GM12878 (cell line): ENCODE data around the gene LHFPL2.

Experiments
- CBX5 ChIP-seq: sonication (generic); IDR thresholded peaks from 2 replicates; pipeline ENCODE4 v1.6.1; 2016; ENCODE audit warnings: low read depth, moderate library complexity, mild to moderate bottlenecking, inconsistent platforms
- CREB1 ChIP-seq: IDR thresholded peaks from 2 replicates; pipeline ENCODE4 v1.6.1; 2012; ENCODE audit warnings: low read depth, mild to moderate bottlenecking, inconsistent platforms
- EZH2 ChIP-seq: IDR thresholded peaks from 2 replicates; pipeline ENCODE4 v1.6.1; 2012; ENCODE audit warnings: low read depth, mild to moderate bottlenecking, control low read depth, inconsistent platforms, low read length, borderline replicate concordance; ENCODE audit not compliant: control insufficient read depth
- POLR2A ChIP-seq: IDR thresholded peaks from 2 replicates; pipeline ENCODE4 v1.6.1; 2011; ENCODE audit warnings: low read depth, mild to moderate bottlenecking, low read length
- POLR2AphosphoS5 ChIP-seq: IDR thresholded peaks from 2 replicates; pipeline ENCODE4 v1.6.1; 2011; ENCODE audit warnings: mild to moderate bottlenecking, low read length, inconsistent platforms
- SIN3A ChIP-seq: IDR thresholded peaks from 2 replicates; pipeline ENCODE4 v1.6.1; 2012; ENCODE audit warnings: low read depth, low read length, improper control_type of control experiment
- ZNF384 ChIP-seq: IDR thresholded peaks from 2 replicates; pipeline ENCODE4 v1.6.1; 2012; ENCODE audit warnings: low read depth, mild to moderate bottlenecking, low read length, improper control_type of control experiment, borderline replicate concordance
- TF ChIP-seq, protein P1 (sequence below), 3 experiments: IDR thresholded peaks in 2 of 3; conservative IDR thresholded peaks in 1 of 3; 2 replicates each; pipeline ENCODE4 v1.5.1; 2011; ENCODE audit warnings: low read depth in 3 of 3, low read length in 3 of 3, mild to moderate bottlenecking in 3 of 3, control low read depth in 2 of 3, moderate library complexity in 2 of 3, inconsistent platforms in 1 of 3, mixed read lengths in 1 of 3; ENCODE audit not compliant: control insufficient read depth in 2 of 3, insufficient read depth in 1 of 3; ENCODE audit errors: extremely low read depth in 1 of 3
- TF ChIP-seq, protein P2 (sequence below): IDR thresholded peaks from 2 replicates; pipeline ENCODE4 v1.6.1; 2012; ENCODE audit warnings: low read depth, low read length, improper control_type of control experiment
- TF ChIP-seq, protein P3 (sequence below): fragments of 450-650 bp; IDR thresholded peaks from 2 replicates; pipeline ENCODE4 v1.6.1; 2017; ENCODE audit warnings: mild to moderate bottlenecking, low read depth, inconsistent platforms; ENCODE audit not compliant: poor library complexity, severe bottlenecking

DNA sequence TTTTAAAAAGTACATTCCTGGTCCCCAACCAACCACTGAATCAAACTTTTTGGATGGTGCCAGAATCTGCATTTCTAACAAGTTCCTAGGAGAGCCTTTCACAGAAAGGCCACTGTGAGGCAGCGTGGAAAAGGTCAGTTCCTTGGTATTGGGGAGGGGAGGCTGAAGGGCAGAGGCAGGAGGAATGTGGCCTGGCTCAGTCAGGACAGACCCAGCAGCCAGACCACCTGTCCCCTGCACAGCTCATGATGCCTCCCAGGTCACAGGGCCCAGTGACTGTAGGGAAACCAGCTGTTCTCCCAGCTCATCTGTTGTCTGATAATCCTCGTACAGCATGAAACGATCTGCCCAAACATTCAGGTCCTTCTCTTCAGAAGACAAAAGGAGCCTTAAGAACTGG, 132.9 kb downstream of the LHFPL2 start:
- TF ChIP-seq POLR2A (no peak), SIN3A (no peak), EZH2 (no peak), ZNF384 (no peak), CREB1 (no peak), POLR2AphosphoS5 (no peak), CBX5 (no peak)
- TF ChIP-seq, protein P1, sequence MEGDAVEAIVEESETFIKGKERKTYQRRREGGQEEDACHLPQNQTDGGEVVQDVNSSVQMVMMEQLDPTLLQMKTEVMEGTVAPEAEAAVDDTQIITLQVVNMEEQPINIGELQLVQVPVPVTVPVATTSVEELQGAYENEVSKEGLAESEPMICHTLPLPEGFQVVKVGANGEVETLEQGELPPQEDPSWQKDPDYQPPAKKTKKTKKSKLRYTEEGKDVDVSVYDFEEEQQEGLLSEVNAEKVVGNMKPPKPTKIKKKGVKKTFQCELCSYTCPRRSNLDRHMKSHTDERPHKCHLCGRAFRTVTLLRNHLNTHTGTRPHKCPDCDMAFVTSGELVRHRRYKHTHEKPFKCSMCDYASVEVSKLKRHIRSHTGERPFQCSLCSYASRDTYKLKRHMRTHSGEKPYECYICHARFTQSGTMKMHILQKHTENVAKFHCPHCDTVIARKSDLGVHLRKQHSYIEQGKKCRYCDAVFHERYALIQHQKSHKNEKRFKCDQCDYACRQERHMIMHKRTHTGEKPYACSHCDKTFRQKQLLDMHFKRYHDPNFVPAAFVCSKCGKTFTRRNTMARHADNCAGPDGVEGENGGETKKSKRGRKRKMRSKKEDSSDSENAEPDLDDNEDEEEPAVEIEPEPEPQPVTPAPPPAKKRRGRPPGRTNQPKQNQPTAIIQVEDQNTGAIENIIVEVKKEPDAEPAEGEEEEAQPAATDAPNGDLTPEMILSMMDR (IDR thresholded peaks at IDR 0.05 in 2 of 3, conservative IDR thresholded peaks at IDR 0.05 in 1 of 3; ENCODE audit: control insufficient read depth in 2 of 3, extremely low read depth in 1 of 3, insufficient read depth in 1 of 3, low read depth in 3 of 3, low read length in 3 of 3), result no peak
- TF ChIP-seq, protein P2, sequence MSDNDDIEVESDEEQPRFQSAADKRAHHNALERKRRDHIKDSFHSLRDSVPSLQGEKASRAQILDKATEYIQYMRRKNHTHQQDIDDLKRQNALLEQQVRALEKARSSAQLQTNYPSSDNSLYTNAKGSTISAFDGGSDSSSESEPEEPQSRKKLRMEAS, result no peak
- TF ChIP-seq, protein P3, sequence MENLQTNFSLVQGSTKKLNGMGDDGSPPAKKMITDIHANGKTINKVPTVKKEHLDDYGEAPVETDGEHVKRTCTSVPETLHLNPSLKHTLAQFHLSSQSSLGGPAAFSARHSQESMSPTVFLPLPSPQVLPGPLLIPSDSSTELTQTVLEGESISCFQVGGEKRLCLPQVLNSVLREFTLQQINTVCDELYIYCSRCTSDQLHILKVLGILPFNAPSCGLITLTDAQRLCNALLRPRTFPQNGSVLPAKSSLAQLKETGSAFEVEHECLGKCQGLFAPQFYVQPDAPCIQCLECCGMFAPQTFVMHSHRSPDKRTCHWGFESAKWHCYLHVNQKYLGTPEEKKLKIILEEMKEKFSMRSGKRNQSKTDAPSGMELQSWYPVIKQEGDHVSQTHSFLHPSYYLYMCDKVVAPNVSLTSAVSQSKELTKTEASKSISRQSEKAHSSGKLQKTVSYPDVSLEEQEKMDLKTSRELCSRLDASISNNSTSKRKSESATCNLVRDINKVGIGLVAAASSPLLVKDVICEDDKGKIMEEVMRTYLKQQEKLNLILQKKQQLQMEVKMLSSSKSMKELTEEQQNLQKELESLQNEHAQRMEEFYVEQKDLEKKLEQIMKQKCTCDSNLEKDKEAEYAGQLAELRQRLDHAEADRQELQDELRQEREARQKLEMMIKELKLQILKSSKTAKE, result no peak
